Mesodermal cell (in vitro differentiated cells): Measurements from ENCODE around the gene FOXJ3.

Source experiments
- H3K27ac ChIP-seq: 2 replicates; pipeline ENCODE4 v1.7.0; 2013; ENCODE audit warnings: mild to moderate bottlenecking, low read depth, low read length, moderate library complexity; ENCODE audit not compliant: severe bottlenecking
- H3K36me3 ChIP-seq: 2 replicates; pipeline ENCODE4 v1.7.1; 2013; ENCODE audit warnings: mild to moderate bottlenecking, low read length, moderate library complexity; ENCODE audit not compliant: control insufficient read depth, insufficient read depth
- H3K4me1 ChIP-seq: one replicate; pipeline ENCODE4 v1.7.1; 2013; ENCODE audit warnings: mild to moderate bottlenecking, low read length; ENCODE audit not compliant: insufficient read depth, control insufficient read depth, poor library complexity, severe bottlenecking
- H3K4me3 ChIP-seq: 2 replicates; pipeline ENCODE4 v1.7.0; 2013; ENCODE audit warnings: low read length, control low read depth, mild to moderate bottlenecking; ENCODE audit not compliant: insufficient read depth, poor library complexity, severe bottlenecking; ENCODE audit errors: extremely low read depth
- H3K9me3 ChIP-seq: 2 replicates; pipeline ENCODE4 v1.7.1; 2013; ENCODE audit warnings: mild to moderate bottlenecking, low read length, moderate library complexity; ENCODE audit not compliant: control insufficient read depth
- WGBS, 2 experiments: methylation state at CpG; one replicate each; pipeline ENCODE4 v1.1.5; 2013; ENCODE audit warnings: missing lambda C conversion rate in 2 of 2; ENCODE audit not compliant: insufficient coverage in 2 of 2; 5-methylcytosine and 5-hydroxymethylcytosine counted together

FOXJ3 gene

DNA sequence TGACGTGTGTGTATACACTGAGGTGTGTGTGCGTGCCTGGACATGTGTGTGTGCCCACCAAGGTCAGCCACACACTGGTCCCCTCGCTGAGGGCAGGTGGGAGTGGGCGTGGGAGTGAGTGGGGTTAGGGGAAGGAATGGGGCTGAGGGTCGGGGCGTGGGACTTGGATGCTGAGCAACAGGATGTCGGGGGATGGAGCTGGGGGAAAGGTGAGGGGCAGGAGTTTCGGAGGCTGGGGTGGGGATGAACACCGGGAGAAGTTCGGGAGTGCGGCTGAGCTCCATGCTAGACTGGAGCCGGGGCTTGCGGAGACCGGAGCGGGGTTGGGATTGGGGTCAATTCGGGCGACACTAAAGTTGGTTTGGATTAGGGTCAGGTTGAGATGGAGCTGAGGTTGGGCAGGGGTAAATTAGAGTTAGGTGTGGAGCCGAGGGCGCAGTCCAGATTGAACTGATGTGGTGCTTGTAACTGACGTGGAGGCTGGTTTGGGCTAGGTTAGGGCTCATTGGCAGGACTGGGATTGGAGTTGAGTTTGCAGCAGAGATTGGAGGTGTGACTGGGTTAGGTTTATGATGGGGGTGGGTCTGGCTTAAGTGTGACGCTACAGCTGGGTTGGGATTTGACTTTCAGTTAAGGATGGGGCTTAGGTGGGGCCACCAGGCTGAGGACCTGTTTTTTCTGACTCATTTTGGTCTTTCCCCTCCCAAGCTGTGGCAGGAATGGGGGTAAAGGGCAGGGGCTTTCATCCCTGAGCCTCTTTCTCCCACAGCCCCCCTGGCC, 167.2 kb downstream of the FOXJ3 start:
- Histone ChIP-seq H3K4me3 (no peak overlapping the region), H3K9me3 (no peaks in the 10 kb centered on the region), H3K36me3 (no peaks in the 10 kb centered on the region), H3K27ac (no peak overlapping the region), H3K4me1 (peaks cover 34% of the 10 kb centered on the region)
- WGBS, 2 experiments = 89 to 92% methylated on average over 20 to 21 of the region's 21 CpGs

DNA sequence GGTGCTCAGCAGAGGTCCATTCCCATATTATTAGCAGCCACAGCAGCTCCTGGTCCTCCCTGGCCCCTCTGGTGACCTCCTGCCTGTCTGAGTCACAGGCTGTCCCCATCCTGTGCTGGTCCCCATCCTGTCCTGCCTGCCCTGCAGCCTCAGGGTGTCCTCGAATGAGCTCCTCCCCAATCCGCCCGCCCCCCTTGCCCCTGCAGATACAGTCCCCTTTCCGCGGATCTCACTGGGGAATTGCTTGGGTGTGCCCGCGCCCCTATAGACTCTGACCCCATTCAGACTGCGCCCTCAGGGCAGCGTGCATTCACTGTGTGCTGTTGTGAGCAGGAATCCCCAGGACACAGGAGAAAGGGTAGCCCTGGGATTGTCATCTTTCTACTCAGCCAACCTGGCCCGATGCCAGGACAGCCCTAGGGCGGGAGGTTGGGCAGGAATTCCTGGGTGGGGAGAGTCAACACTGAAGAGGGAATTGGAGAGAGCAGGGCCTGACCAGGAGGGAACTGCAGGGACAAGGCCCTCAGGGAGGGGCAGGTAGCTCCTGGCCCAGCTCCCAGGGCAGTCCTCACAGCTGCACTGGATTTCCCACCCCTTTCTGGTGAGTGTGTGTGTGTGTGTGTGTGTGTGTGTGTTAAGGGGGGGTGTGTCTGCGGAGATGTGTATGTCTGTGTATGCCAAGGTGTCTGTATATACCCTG, 169.4 kb downstream of the FOXJ3 start:
- H3K4me1 ChIP-seq = peaks cover 15% of the 10 kb centered on the region

GRCh38 chr1:42164551-42165420, 170.2 kb downstream of the FOXJ3 start, which contains the start of gene GUCA2A:
Gene GUCA2A (minus strand): TSS chr1:42164745. CDS start chr1:42164712, 33 bp downstream.
- WGBS, 2 experiments = 80 to 84% methylated on average over 19 to 23 of the region's 24 CpGs
- Histone ChIP-seq H3K27ac (no peak within 1 kb of the TSS), H3K4me3 (no peak within 1 kb of the TSS), H3K4me1 (peaks cover 12% of the 10 kb centered on the region), H3K36me3 (no peaks in the 10 kb centered on the region), H3K9me3 (no peaks in the 10 kb centered on the region)

More for the DNA sequence above, 169.4 kb downstream of the FOXJ3 start:
- H3K9me3 ChIP-seq = no peaks in the 10 kb centered on the region
- no peak overlapping the region for H3K27ac ChIP-seq
- no peaks in the 10 kb centered on the region for H3K36me3 ChIP-seq
- 57 to 70% methylated on average over 3 to 7 of the region's 12 CpGs for WGBS, 2 experiments
- H3K4me3 ChIP-seq = no peak overlapping the region

DNA sequence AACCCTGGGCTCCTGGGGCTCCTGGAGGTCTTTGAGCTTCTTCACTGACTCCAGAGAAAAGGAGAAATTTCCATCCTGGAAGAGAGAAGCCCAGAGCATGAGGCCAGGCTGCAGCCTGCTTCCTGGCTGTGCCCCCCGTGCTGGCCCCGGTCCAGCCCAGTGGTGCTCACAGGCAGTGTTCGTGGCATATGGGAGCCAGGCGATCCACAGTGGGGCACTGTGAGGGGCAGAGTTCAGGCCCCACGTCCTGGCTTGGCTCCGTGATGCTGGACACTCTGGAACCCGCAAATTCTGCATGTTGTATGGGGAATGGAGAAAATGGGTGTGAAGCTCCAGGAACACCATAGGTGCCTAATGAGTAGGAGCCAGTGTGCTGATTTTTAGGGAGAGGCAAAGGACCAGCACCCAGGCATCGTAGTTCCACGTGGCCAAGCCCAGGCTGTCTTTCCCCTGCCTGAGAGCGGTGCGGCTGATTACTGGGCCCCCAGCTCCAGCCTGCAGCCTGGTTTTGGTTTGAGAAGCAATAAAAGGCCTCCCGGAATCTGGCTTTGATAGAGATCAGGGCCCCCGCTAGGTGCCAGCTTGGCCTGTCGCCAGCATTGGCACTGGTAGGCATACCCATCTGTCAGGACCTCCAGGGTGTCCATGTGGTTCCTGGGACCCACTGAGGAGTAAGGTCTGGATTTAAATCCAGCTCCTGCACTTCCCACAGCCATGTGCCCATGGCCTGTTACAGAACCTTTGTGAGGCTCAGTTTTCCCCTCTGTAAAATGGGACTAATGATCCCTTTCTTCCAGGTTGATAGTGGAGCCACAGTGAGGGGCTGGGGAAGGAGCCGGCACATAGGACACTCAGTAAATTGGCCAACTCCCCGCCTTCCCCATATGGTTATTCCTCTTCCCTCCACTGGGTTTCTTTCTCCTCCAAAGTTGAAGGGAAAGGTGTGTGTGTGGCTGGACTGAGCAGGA, 171.2 kb downstream of the FOXJ3 start:
- WGBS, 2 experiments = 92 to 93% methylated on average over 14 of the region's 16 CpGs
- H3K36me3 ChIP-seq = no peaks in the 10 kb centered on the region
- H3K9me3 ChIP-seq = no peaks in the 10 kb centered on the region
- peaks cover 12% of the 10 kb centered on the region for H3K4me1 ChIP-seq
- H3K27ac ChIP-seq = no peak overlapping the region
- H3K4me3 ChIP-seq = no peak overlapping the region

- H3K4me1 ChIP-seq = peaks cover 12% of the 10 kb centered on the region
- no peaks in the 10 kb centered on the region for H3K9me3 ChIP-seq
- 88 to 92% methylated on average over 2 of the region's 2 CpGs for WGBS, 2 experiments
- H3K4me3 ChIP-seq = no peak overlapping the region
- H3K36me3 ChIP-seq = no peaks in the 10 kb centered on the region
- no peak overlapping the region for H3K27ac ChIP-seq
Measured at GRCh38 chr1:42163114-42163513, 171.9 kb downstream of the FOXJ3 start.

DNA sequence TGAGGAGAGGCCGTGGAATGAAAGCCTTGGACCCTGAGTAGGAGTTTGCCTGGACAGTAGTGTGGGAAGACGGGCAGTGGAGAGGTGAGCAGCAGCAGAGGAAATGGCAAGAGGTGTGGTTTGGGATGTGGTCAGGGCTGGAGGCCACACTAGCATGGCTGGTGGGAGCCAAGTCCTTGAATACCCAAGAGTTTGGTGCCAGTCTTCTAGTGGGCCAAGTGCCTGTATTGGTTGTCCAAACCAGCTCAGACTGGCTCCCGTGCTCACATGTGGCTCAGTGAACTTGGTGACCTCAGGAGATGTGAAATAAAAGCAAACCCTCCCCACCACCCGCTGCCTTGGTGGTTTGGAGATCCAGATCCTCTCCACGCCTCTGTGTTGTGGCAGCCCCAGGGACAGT, 172.9 kb downstream of the FOXJ3 start:
- Histone ChIP-seq H3K27ac (no peak overlapping the region), H3K9me3 (no peaks in the 10 kb centered on the region), H3K4me3 (no peak overlapping the region), H3K4me1 (peaks cover 12% of the 10 kb centered on the region), H3K36me3 (no peaks in the 10 kb centered on the region)
- WGBS, 2 experiments = 90 to 97% methylated on average over 3 of the region's 5 CpGs

DNA sequence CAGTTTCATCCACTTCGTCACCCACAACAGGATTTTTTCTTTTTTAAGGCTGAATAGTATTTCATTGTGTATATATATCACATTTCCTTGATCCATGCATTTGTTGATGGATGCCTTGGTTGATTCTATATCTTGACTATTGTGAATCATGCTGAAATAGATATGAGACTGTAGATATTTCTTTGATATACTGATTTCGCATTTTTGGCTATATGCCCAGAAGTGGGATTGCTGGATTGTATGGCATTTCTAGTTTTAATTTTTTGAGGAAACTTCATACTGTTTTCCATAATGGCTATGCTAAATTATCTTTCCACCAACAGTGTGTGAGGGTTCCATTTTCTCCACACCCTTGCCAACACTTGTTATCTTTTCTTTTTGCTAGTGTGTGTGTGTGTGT, 176.8 kb downstream of the FOXJ3 start:
- WGBS, 2 experiments = 100% methylated on average over 1 of the region's 2 CpGs; no CpG with 5 or more reads in 1 of the 2 experiments

DNA sequence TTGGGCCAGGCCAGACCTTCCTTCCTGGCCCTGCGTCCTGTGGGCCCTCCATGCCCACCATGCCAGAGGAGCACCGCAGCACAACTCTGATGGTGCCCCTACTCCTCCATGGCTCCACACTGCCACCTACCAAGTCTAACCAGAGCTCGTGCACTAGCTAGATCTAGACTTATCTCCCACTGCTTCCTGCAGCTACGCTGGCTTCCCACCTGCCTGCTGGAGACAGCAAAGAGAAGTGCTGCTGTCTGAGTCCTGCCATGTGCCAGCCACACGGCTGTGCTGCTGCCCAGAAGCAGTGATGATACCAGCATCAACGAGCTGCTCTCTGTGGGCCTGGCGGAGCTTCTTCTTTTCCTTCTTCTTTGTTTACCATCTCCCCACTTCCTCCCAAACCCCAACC, 177.4 kb downstream of the FOXJ3 start:
- H3K4me3 ChIP-seq = no peak overlapping the region
- H3K36me3 ChIP-seq = no peaks in the 10 kb centered on the region
- H3K27ac ChIP-seq = no peak overlapping the region
- H3K4me1 ChIP-seq = no peaks in the 10 kb centered on the region
- H3K9me3 ChIP-seq = no peaks in the 10 kb centered on the region
- 72 to 81% methylated on average over 6 to 7 of the region's 7 CpGs for WGBS, 2 experiments

More for the DNA sequence above, 176.8 kb downstream of the FOXJ3 start:
- H3K27ac ChIP-seq = no peak overlapping the region
- no peaks in the 10 kb centered on the region for H3K4me1 ChIP-seq
- H3K9me3 ChIP-seq = no peaks in the 10 kb centered on the region
- H3K4me3 ChIP-seq = no peak overlapping the region
- no peaks in the 10 kb centered on the region for H3K36me3 ChIP-seq

DNA sequence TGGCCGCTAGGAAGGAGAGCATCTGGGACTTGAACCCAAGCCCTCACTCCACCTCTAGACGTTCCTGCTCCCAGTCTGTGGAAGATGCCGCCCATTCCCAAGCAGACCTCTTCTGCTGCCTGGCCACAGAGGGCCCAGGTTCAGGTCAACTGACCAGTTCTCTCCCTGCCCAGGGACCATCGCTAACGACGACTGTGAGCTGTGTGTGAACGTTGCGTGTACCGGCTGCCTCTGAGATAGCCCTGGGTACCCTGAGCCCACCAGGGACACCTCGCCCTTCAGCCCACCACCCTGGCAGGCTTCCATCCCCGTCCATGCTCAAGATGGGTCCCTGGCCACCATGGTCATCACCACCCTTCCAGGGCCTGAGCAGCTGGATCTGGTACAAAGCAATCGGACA, 179.7 kb downstream of the FOXJ3 start:
- H3K4me3 ChIP-seq = no peak overlapping the region
- 85 to 97% methylated on average over 11 to 12 of the region's 12 CpGs for WGBS, 2 experiments
- no peak overlapping the region for H3K27ac ChIP-seq
- H3K9me3 ChIP-seq = no peaks in the 10 kb centered on the region
- H3K36me3 ChIP-seq = no peaks in the 10 kb centered on the region
- no peaks in the 10 kb centered on the region for H3K4me1 ChIP-seq
